ENCODE data around the gene EPAS1.

DNA sequence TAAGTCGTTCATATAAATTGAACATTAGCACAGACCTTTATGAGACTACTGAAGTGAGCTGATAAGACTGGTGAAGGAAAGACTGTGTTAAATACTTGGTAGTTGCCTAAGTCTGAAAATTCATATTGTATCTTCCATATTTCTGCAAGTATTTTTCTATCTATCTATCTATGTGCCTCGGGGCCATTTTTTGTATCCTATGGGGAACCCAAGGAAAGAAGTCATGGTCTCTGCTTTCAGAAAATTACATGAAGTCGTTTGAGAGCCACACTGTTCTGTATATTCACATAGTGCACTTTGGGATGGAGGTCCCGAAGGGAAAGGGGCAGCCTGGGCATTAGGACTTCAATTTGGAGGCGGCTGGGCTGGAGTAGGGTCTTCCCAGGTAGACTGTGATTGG lies 89.6 kb downstream of the EPAS1 start:
- TF ChIP-seq, protein P1, sequence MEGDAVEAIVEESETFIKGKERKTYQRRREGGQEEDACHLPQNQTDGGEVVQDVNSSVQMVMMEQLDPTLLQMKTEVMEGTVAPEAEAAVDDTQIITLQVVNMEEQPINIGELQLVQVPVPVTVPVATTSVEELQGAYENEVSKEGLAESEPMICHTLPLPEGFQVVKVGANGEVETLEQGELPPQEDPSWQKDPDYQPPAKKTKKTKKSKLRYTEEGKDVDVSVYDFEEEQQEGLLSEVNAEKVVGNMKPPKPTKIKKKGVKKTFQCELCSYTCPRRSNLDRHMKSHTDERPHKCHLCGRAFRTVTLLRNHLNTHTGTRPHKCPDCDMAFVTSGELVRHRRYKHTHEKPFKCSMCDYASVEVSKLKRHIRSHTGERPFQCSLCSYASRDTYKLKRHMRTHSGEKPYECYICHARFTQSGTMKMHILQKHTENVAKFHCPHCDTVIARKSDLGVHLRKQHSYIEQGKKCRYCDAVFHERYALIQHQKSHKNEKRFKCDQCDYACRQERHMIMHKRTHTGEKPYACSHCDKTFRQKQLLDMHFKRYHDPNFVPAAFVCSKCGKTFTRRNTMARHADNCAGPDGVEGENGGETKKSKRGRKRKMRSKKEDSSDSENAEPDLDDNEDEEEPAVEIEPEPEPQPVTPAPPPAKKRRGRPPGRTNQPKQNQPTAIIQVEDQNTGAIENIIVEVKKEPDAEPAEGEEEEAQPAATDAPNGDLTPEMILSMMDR (IDR thresholded peaks at IDR 0.05): no peak
- TF ChIP-seq POLR2A (IDR thresholded peaks at IDR 0.05): no peak

Measured in transverse colon (tissue), 3 donors.